ENCODE data around the gene TLR7.

The TLR7 gene

DNA sequence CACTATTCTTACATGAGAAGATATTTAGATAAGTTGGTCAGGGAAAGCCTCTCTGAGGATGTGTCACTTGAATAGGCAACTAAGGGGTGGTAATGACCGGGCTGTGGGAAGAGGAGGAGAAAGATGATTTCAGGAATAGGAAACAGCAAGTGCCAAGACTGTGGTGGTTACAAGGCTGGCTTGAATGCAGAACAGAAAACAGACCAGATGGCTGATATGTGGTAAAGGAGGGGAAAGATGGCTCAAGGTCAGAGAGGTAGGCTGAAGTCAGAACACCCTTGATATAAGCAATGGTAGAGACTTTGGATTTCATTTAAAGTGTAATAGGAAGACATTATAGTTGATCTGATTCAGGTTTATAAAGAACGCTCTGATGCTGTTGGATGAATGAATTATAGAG lies 15.0 kb downstream of the TLR7 start:
- no peak for TF ChIP-seq POLR2AphosphoS5 (IDR thresholded peaks at IDR 0.05; ENCODE audit: borderline replicate concordance, low read depth, low read length)
- TF ChIP-seq FOXP2 (optimal IDR thresholded peaks at IDR 0.05; ENCODE audit: control extremely low read depth, extremely low read length, insufficient read depth) = no peak
- no peak for TF ChIP-seq EZH2 (IDR thresholded peaks at IDR 0.05)
- no peaks in the 10 kb centered on the region for H3K9me3 ChIP-seq (ENCODE audit: low read depth, low read length)
- H3K4me3 ChIP-seq = no peak overlapping the region
- no peak for DNase-seq (ENCODE audit: low read depth, low spot score)
- H3K27ac ChIP-seq = no peak overlapping the region
- no peaks in the 10 kb centered on the region for H3K36me3 ChIP-seq (ENCODE audit: insufficient read depth, low read length)
- H3K9ac ChIP-seq (ENCODE audit: insufficient read length) = no peak overlapping the region

DNA sequence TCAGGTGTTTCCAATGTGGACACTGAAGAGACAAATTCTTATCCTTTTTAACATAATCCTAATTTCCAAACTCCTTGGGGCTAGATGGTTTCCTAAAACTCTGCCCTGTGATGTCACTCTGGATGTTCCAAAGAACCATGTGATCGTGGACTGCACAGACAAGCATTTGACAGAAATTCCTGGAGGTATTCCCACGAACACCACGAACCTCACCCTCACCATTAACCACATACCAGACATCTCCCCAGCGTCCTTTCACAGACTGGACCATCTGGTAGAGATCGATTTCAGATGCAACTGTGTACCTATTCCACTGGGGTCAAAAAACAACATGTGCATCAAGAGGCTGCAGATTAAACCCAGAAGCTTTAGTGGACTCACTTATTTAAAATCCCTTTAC lies 18.6 kb downstream of the TLR7 start:
- TF ChIP-seq FOXP2 (optimal IDR thresholded peaks at IDR 0.05; ENCODE audit: control extremely low read depth, extremely low read length, insufficient read depth) (no peak), POLR2AphosphoS5 (IDR thresholded peaks at IDR 0.05; ENCODE audit: borderline replicate concordance, low read depth, low read length) (no peak), EZH2 (IDR thresholded peaks at IDR 0.05) (no peak)
- H3K27ac ChIP-seq = no peak overlapping the region
- H3K9me3 ChIP-seq (ENCODE audit: low read depth, low read length) = no peaks in the 10 kb centered on the region
- DNase-seq (ENCODE audit: low read depth, low spot score) = no peak
- H3K9ac ChIP-seq (ENCODE audit: insufficient read length) = no peak overlapping the region
- no peak overlapping the region for H3K4me3 ChIP-seq
- no peaks in the 10 kb centered on the region for H3K36me3 ChIP-seq (ENCODE audit: insufficient read depth, low read length)

DNA sequence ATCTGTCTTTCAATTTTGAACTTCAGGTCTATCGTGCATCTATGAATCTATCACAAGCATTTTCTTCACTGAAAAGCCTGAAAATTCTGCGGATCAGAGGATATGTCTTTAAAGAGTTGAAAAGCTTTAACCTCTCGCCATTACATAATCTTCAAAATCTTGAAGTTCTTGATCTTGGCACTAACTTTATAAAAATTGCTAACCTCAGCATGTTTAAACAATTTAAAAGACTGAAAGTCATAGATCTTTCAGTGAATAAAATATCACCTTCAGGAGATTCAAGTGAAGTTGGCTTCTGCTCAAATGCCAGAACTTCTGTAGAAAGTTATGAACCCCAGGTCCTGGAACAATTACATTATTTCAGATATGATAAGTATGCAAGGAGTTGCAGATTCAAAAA lies 19.7 kb downstream of the TLR7 start:
- Histone ChIP-seq H3K9ac (ENCODE audit: insufficient read length) (no peak overlapping the region), H3K36me3 (ENCODE audit: insufficient read depth, low read length) (no peaks in the 10 kb centered on the region), H3K4me3 (no peak overlapping the region), H3K27ac (no peak overlapping the region), H3K9me3 (ENCODE audit: low read depth, low read length) (no peaks in the 10 kb centered on the region)
- no peak for DNase-seq (ENCODE audit: low read depth, low spot score)
- TF ChIP-seq POLR2AphosphoS5 (IDR thresholded peaks at IDR 0.05; ENCODE audit: borderline replicate concordance, low read depth, low read length) = no peak
- no peak for TF ChIP-seq FOXP2 (optimal IDR thresholded peaks at IDR 0.05; ENCODE audit: control extremely low read depth, extremely low read length, insufficient read depth)
- no peak for TF ChIP-seq EZH2 (IDR thresholded peaks at IDR 0.05)

DNA sequence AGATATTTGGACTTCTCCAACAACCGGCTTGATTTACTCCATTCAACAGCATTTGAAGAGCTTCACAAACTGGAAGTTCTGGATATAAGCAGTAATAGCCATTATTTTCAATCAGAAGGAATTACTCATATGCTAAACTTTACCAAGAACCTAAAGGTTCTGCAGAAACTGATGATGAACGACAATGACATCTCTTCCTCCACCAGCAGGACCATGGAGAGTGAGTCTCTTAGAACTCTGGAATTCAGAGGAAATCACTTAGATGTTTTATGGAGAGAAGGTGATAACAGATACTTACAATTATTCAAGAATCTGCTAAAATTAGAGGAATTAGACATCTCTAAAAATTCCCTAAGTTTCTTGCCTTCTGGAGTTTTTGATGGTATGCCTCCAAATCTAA lies 20.3 kb downstream of the TLR7 start:
- no peak for DNase-seq (ENCODE audit: low read depth, low spot score)
- TF ChIP-seq FOXP2 (optimal IDR thresholded peaks at IDR 0.05; ENCODE audit: control extremely low read depth, extremely low read length, insufficient read depth) (no peak), POLR2AphosphoS5 (IDR thresholded peaks at IDR 0.05; ENCODE audit: borderline replicate concordance, low read depth, low read length) (no peak), EZH2 (IDR thresholded peaks at IDR 0.05) (no peak)
- Histone ChIP-seq H3K36me3 (ENCODE audit: insufficient read depth, low read length) (no peaks in the 10 kb centered on the region), H3K9me3 (ENCODE audit: low read depth, low read length) (no peaks in the 10 kb centered on the region), H3K9ac (ENCODE audit: insufficient read length) (no peak overlapping the region), H3K4me3 (no peak overlapping the region), H3K27ac (no peak overlapping the region)

DNA sequence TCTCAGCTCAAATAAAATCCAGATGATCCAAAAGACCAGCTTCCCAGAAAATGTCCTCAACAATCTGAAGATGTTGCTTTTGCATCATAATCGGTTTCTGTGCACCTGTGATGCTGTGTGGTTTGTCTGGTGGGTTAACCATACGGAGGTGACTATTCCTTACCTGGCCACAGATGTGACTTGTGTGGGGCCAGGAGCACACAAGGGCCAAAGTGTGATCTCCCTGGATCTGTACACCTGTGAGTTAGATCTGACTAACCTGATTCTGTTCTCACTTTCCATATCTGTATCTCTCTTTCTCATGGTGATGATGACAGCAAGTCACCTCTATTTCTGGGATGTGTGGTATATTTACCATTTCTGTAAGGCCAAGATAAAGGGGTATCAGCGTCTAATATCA lies 20.9 kb downstream of the TLR7 start:
- Histone ChIP-seq H3K4me3 (no peak overlapping the region), H3K9me3 (ENCODE audit: low read depth, low read length) (no peaks in the 10 kb centered on the region), H3K9ac (ENCODE audit: insufficient read length) (no peak overlapping the region), H3K36me3 (ENCODE audit: insufficient read depth, low read length) (no peaks in the 10 kb centered on the region), H3K27ac (no peak overlapping the region)
- DNase-seq (ENCODE audit: low read depth, low spot score) = no peak
- no peak for TF ChIP-seq POLR2AphosphoS5 (IDR thresholded peaks at IDR 0.05; ENCODE audit: borderline replicate concordance, low read depth, low read length)
- no peak for TF ChIP-seq FOXP2 (optimal IDR thresholded peaks at IDR 0.05; ENCODE audit: control extremely low read depth, extremely low read length, insufficient read depth)
- no peak for TF ChIP-seq EZH2 (IDR thresholded peaks at IDR 0.05)

DNA sequence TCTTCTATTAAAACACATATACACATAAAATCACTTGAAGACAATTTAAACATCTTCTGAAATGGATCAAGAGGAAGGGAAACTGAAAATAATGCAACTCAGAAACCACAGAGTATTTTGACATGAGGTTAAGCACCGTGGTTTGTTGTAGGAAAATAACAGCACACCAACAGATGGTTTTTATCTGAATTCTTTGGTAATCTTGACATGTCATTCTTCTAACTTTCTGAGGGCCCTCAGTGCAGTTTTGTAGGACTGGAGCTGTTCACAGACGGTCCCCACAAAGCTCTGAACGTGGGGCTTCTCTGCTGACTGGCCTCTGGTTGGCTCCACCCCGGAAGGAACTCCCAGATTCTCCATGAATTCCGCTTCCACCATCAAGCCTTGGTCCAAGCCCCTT lies 23.6 kb downstream of the TLR7 start:
- DNase-seq (ENCODE audit: low read depth, low spot score) = no peak
- Histone ChIP-seq H3K27ac (no peak overlapping the region), H3K36me3 (ENCODE audit: insufficient read depth, low read length) (no peaks in the 10 kb centered on the region), H3K9ac (ENCODE audit: insufficient read length) (no peak overlapping the region), H3K9me3 (ENCODE audit: low read depth, low read length) (no peaks in the 10 kb centered on the region), H3K4me3 (no peak overlapping the region)
- TF ChIP-seq FOXP2 (optimal IDR thresholded peaks at IDR 0.05; ENCODE audit: control extremely low read depth, extremely low read length, insufficient read depth) (no peak), EZH2 (IDR thresholded peaks at IDR 0.05) (no peak), POLR2AphosphoS5 (IDR thresholded peaks at IDR 0.05; ENCODE audit: borderline replicate concordance, low read depth, low read length) (no peak)

DNA sequence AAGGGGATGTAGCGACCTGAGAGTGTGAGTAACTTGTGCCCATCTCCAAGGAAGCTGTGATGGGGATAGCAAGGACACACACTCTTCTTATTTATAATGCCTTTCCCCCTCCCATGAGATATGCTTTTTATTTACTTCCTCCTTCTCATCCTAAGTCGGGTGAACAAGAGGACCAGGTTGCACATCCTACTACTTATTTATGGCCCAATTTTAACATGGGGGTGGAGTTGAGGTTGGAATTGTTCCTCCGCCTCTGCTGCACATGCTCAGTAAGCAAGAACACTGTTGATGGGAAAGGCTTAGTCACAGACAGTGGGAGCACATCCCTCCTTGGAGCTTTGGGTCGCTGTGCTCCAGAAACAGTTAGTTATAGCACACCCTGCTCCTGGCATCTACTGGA lies 24.3 kb downstream of the TLR7 start:
- H3K4me3 ChIP-seq = no peak overlapping the region
- H3K36me3 ChIP-seq (ENCODE audit: insufficient read depth, low read length) = no peaks in the 10 kb centered on the region
- TF ChIP-seq FOXP2 (optimal IDR thresholded peaks at IDR 0.05; ENCODE audit: control extremely low read depth, extremely low read length, insufficient read depth) = no peak
- TF ChIP-seq EZH2 (IDR thresholded peaks at IDR 0.05) = no peak
- TF ChIP-seq POLR2AphosphoS5 (IDR thresholded peaks at IDR 0.05; ENCODE audit: borderline replicate concordance, low read depth, low read length) = no peak
- no peaks in the 10 kb centered on the region for H3K9me3 ChIP-seq (ENCODE audit: low read depth, low read length)
- no peak for DNase-seq (ENCODE audit: low read depth, low spot score)
- H3K9ac ChIP-seq (ENCODE audit: insufficient read length) = no peak overlapping the region
- H3K27ac ChIP-seq = no peak overlapping the region

DNA sequence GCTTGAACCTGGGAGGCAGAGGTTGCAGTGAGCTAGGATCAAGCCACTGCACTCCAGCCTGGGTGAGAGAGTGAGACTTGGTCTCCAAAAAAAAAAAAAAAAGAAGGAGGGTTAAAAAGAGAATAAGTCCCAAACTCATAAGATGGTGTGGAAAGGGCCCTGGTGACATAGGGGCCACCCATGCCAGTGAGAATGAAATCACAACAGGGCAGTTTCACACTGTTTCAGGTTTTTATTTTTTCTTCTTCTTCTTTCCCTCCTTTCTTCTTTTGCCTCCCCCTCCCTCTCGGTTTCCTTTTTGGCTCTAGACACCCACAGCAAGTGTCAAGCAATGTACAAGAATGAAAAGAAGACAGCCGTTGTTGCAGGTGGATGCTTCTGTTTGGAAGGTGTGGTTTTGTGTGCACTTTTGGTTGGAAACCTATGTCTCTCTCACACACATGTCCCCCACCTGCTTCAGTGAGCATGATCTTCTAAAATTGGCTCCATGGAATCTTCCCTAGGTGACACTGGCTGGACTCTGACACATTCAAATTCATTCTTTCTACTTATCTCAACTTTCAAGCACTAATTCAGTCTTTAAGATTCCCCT lies 25.1 kb downstream of the TLR7 start:
- H3K9me3 ChIP-seq (ENCODE audit: low read depth, low read length) = no peaks in the 10 kb centered on the region
- H3K36me3 ChIP-seq (ENCODE audit: insufficient read depth, low read length) = no peaks in the 10 kb centered on the region
- DNase-seq (ENCODE audit: low read depth, low spot score) = no peak
- H3K27ac ChIP-seq = no peak overlapping the region
- H3K9ac ChIP-seq (ENCODE audit: insufficient read length) = no peak overlapping the region
- H3K4me3 ChIP-seq = no peak overlapping the region
- TF ChIP-seq EZH2 (IDR thresholded peaks at IDR 0.05) (no peak), POLR2AphosphoS5 (IDR thresholded peaks at IDR 0.05; ENCODE audit: borderline replicate concordance, low read depth, low read length) (no peak), FOXP2 (optimal IDR thresholded peaks at IDR 0.05; ENCODE audit: control extremely low read depth, extremely low read length, insufficient read depth) (no peak)

DNA sequence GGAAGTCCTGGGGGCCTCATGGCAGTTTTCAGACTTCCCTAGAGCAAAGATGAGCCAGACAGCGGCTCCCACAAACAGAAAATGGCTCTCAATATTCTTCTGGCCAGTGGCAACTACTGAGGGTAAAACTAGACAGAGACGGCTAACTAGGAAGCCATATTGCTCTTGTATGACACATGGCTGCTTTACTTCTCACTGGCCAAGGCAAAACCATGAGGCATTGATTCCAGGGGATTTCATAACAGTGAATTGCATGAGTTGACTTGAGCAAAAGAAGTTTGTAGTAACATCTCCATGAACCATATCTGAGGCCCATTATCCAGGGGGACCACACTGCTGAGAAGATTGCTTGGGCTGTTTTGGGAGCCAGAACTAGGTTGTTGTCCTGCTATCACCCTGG lies 25.8 kb downstream of the TLR7 start:
- no peak overlapping the region for H3K27ac ChIP-seq
- H3K4me3 ChIP-seq = no peak overlapping the region
- no peak for TF ChIP-seq EZH2 (IDR thresholded peaks at IDR 0.05)
- no peak for TF ChIP-seq POLR2AphosphoS5 (IDR thresholded peaks at IDR 0.05; ENCODE audit: borderline replicate concordance, low read depth, low read length)
- no peak for TF ChIP-seq FOXP2 (optimal IDR thresholded peaks at IDR 0.05; ENCODE audit: control extremely low read depth, extremely low read length, insufficient read depth)
- H3K9me3 ChIP-seq (ENCODE audit: low read depth, low read length) = no peaks in the 10 kb centered on the region
- H3K9ac ChIP-seq (ENCODE audit: insufficient read length) = no peak overlapping the region
- no peak for DNase-seq (ENCODE audit: low read depth, low spot score)
- no peaks in the 10 kb centered on the region for H3K36me3 ChIP-seq (ENCODE audit: insufficient read depth, low read length)
